AG09319 (cell line): ENCODE results near the gene ACACA.
A peak's percentile ranks its signal among the peaks of the same experiment; 100 is the strongest.

Source experiments
- DNase-seq: peaks from one replicate; pipeline ENCODE4 v3.0.0-alpha.2; 2010; ENCODE audit warnings: low read depth; ENCODE audit errors: extremely low read depth
- TF ChIP-seq, protein P1 (sequence below): IDR thresholded peaks from 2 replicates; pipeline ENCODE4 v1.5.1; 2011; ENCODE audit warnings: low read depth, mild to moderate bottlenecking, inconsistent platforms, low read length, moderate library complexity

ACACA gene

DNA sequence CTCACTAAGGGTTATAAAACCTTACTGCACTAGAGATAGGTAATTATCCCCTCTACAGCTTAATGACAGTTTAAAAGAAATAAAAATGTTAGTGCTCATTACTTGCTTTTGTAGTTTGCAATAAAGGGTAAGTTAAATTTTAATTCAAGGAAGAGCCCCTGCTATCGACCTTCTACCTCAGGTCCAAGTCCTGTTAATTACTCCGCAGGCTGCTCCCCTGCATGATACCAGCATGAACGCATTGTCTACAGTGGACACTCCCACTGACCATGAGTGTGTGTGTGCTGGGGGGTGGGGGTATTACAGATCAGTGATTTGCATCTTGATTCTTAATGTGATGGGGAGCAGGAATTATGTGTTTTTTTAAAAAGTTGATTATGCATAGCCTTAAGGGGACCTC lies 354.8 kb downstream of the ACACA start:
- no peak for DNase-seq
- TF ChIP-seq, protein P1, sequence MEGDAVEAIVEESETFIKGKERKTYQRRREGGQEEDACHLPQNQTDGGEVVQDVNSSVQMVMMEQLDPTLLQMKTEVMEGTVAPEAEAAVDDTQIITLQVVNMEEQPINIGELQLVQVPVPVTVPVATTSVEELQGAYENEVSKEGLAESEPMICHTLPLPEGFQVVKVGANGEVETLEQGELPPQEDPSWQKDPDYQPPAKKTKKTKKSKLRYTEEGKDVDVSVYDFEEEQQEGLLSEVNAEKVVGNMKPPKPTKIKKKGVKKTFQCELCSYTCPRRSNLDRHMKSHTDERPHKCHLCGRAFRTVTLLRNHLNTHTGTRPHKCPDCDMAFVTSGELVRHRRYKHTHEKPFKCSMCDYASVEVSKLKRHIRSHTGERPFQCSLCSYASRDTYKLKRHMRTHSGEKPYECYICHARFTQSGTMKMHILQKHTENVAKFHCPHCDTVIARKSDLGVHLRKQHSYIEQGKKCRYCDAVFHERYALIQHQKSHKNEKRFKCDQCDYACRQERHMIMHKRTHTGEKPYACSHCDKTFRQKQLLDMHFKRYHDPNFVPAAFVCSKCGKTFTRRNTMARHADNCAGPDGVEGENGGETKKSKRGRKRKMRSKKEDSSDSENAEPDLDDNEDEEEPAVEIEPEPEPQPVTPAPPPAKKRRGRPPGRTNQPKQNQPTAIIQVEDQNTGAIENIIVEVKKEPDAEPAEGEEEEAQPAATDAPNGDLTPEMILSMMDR: no peak

- DNase-seq: no peak
- TF ChIP-seq, protein P1: no peak
Measured at GRCh38 chr17:37051381-37051780, 355.3 kb downstream of the ACACA start.

- TF ChIP-seq, protein P1: no peak
- no peak for DNase-seq
Measured at GRCh38 chr17:37050920-37051319, 355.7 kb downstream of the ACACA start.

DNA sequence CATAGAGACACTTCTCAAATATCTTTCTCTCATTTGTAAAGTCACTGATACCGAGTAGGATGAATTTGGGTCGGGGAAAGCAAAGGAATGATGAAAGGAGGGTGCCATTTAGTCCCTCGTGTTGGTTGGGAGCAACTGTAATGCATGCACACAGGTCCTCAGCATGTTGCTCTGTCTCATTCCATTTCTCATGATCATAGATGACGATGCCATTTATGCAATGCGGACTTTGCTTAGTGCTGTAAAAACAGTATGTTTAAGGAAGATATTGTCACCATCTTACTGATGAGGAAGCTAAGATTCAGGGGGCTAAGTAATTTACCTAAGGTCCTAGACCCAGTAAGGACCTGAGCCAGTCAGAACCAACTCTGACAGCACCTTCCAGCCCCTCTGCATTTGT lies 357.8 kb downstream of the ACACA start:
- TF ChIP-seq, protein P1: no peak
- DNase-seq: no peak

- TF ChIP-seq, protein P1: peak; percentile 86
- peak; percentile 52 for DNase-seq
Measured at GRCh38 chr17:37047631-37048104, 359.0 kb downstream of the ACACA start.

DNA sequence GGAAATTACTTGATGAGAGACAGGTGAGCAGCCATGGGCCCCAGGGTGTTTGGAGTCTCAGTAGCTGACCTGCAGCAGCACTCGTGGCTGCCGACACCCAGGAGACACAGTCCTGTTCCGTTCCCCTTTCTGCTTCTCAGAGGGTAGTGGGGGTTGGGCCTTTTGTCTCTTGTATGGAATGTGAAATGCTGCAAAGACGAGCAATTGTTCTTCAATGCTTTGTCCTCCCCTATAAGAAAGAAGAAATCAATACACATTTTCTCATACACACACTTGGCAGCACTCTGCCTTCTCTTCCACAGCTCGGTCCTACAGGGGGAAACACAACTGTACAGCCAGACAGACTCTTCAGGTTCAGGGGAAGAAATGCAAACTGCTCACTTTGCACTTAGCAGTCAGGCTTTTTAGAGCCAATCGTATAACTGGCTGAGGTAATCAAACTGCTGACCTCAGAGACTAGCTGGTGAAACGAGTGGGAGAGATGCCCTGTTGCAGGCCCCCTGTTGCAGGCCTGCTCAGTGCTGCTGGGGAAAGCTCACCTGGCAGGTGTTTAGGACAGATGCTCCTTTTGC lies 361.2 kb downstream of the ACACA start:
- TF ChIP-seq, protein P1: no peak
- no peak for DNase-seq

- DNase-seq: no peak
- TF ChIP-seq, protein P1: no peak
Measured at GRCh38 chr17:37043201-37043600, 363.4 kb downstream of the ACACA start.
